Measurements from ENCODE around the gene TUBGCP3.

DNA sequence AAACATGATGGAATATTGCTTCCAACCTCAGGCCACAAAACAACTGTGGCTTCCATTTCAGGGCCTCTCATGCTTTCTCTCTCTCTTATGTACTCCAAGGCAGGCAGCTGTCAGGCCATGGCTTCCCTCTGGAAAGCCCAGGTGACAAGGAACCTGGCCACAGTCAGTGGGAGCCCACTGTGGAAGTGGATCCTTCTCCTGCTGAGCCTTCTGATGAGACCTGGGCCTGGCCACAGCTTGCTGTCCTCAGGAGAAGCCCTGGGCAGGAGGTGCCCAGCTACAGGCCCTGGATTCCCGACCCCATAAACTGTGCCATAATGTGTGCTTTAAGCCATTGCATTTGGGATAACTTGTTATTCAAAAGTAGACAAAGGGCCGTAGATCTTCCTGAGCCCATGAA, 140.6 kb downstream of the TUBGCP3 start:
- TF ChIP-seq, protein P1, sequence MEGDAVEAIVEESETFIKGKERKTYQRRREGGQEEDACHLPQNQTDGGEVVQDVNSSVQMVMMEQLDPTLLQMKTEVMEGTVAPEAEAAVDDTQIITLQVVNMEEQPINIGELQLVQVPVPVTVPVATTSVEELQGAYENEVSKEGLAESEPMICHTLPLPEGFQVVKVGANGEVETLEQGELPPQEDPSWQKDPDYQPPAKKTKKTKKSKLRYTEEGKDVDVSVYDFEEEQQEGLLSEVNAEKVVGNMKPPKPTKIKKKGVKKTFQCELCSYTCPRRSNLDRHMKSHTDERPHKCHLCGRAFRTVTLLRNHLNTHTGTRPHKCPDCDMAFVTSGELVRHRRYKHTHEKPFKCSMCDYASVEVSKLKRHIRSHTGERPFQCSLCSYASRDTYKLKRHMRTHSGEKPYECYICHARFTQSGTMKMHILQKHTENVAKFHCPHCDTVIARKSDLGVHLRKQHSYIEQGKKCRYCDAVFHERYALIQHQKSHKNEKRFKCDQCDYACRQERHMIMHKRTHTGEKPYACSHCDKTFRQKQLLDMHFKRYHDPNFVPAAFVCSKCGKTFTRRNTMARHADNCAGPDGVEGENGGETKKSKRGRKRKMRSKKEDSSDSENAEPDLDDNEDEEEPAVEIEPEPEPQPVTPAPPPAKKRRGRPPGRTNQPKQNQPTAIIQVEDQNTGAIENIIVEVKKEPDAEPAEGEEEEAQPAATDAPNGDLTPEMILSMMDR (IDR thresholded peaks at IDR 0.05): no peak
- TF ChIP-seq POLR2A (IDR thresholded peaks at IDR 0.05): no peak
- TF ChIP-seq EP300 (IDR thresholded peaks at IDR 0.05): no peak

Data from tibial nerve (tissue), 4 donors.